H1 (cell line): ENCODE data around the gene SELENOV. TPM values are rescaled to one million over a fixed set of nuclear protein-coding genes. Genes with fewer than 3 reads are reported as not detected.

ENCODE experiments used
- CTCF ChIA-PET: fragments of 300-600 bp; sonication (Branson Sonifier 250); formaldehyde crosslinking; loops from one replicate; lab custom pipeline; 2021; ENCODE audit not compliant: partially characterized antibody; lab: Charles Lee
- POLR2A ChIA-PET: fragments of 300-600 bp; sonication (Branson Sonifier 250); formaldehyde crosslinking; loops from one replicate; lab custom pipeline; 2021; ENCODE audit warnings: inconsistent platforms; ENCODE audit not compliant: partially characterized antibody; lab: Charles Lee
- DNase-seq, 2 experiments: peaks; one replicate each; pipeline versions ENCODE4 v3.0.0 to v3.0.0-alpha.2; 2010 to 2022; ENCODE audit warnings: low spot score in 2 of 2, low read depth in 1 of 2, mixed read lengths in 1 of 2
- FAIRE-seq: peaks from 2 replicates; lab custom pipeline; 2011; peaks lifted over from hg19 to GRCh38; lab: Jason Lieb, UNC
- H2AFZ ChIP-seq: 2 replicates; pipeline ENCODE4 v1.8.1; 2012; ENCODE audit warnings: low read length, inconsistent platforms
- H2AK5ac ChIP-seq: 2 replicates; pipeline ENCODE4 v1.6.1; 2013; ENCODE audit warnings: low read depth, low read length
- H2BK120ac ChIP-seq: replicated peaks from 2 replicates; pipeline ENCODE3; 2013; ENCODE audit warnings: low read depth, low read length, inconsistent platforms
- H2BK12ac ChIP-seq: 2 replicates; pipeline ENCODE4 v1.6.1; 2013; ENCODE audit warnings: low read depth, low read length
- H2BK15ac ChIP-seq: 2 replicates; pipeline ENCODE4 v1.6.1; 2013; ENCODE audit warnings: low read length
- H2BK20ac ChIP-seq: 2 replicates; pipeline ENCODE4 v1.6.1; 2013; ENCODE audit warnings: low read length
- H2BK5ac ChIP-seq: 2 replicates; pipeline ENCODE4 v1.6.1; 2013; ENCODE audit warnings: low read depth, low read length
- H3K14ac ChIP-seq: 2 replicates; pipeline ENCODE4 v1.6.1; 2013; ENCODE audit warnings: inconsistent platforms; ENCODE audit not compliant: insufficient read length
- H3K18ac ChIP-seq: 2 replicates; pipeline ENCODE4 v1.6.1; 2013; ENCODE audit warnings: low read length; ENCODE audit errors: extremely low read depth
- H3K23ac ChIP-seq: 2 replicates; pipeline ENCODE4 v1.6.1; 2013; ENCODE audit warnings: inconsistent platforms; ENCODE audit not compliant: insufficient read length
- H3K23me2 ChIP-seq: 2 replicates; pipeline ENCODE4 v1.6.1; 2013; ENCODE audit warnings: low read depth, low read length
- H3K27ac ChIP-seq: 2 replicates; pipeline ENCODE4 v1.6.1; 2011; ENCODE audit warnings: low read depth, low read length, inconsistent platforms
- H3K27me3 ChIP-seq, 4 experiments: replicated peaks in 1 of 4; 1 replicate in 1 of 4; 2 replicates in 3 of 4; pipeline versions ENCODE4 v1.6.1 to v1.8.1; 2011 to 2013; ENCODE audit warnings: low read length in 3 of 4, mild to moderate bottlenecking in 3 of 4, inconsistent platforms in 2 of 4, mixed read lengths in 2 of 4, moderate library complexity in 1 of 4; ENCODE audit not compliant: control insufficient read depth in 3 of 4, insufficient read depth in 3 of 4; ENCODE audit errors: extremely low read depth in 1 of 4
- H3K36me3 ChIP-seq, 4 experiments: 2 replicates each; pipeline versions ENCODE4 v1.6.1 to v1.8.1; 2011 to 2013; ENCODE audit warnings: mild to moderate bottlenecking in 4 of 4, low read length in 3 of 4, moderate library complexity in 2 of 4, control low read depth in 1 of 4, inconsistent platforms in 1 of 4; ENCODE audit not compliant: insufficient read depth in 4 of 4, control insufficient read depth in 2 of 4
- H3K4ac ChIP-seq: replicated peaks from 2 replicates; pipeline ENCODE3; 2013; ENCODE audit warnings: low read length, low read depth, mixed read lengths, inconsistent platforms; ENCODE audit not compliant: insufficient read length
- H3K4me1 ChIP-seq, 4 experiments: replicated peaks in 1 of 4; 1 replicate in 1 of 4; 2 replicates in 3 of 4; pipeline versions ENCODE4 v1.6.1 to v1.8.1; 2011 to 2013; ENCODE audit warnings: low read length in 3 of 4, inconsistent platforms in 2 of 4, mixed read lengths in 1 of 4; ENCODE audit not compliant: insufficient read depth in 4 of 4, control insufficient read depth in 3 of 4
- H3K4me2 ChIP-seq, 2 experiments: 2 replicates each; pipeline versions ENCODE4 v1.6.1 to v1.8.1; 2011 to 2013; ENCODE audit warnings: low read depth in 2 of 2, low read length in 2 of 2, control low read depth in 1 of 2, inconsistent platforms in 1 of 2, mild to moderate bottlenecking in 1 of 2; ENCODE audit not compliant: insufficient read depth in 1 of 2
- H3K4me3 ChIP-seq, 4 experiments: fragments of 200-600, 300-600 bp in 1 of 4; sonication (generic), shearing (Covaris generic), sonication (Bioruptor Twin) in 1 of 4; 2 replicates each; pipeline versions ENCODE4 v1.5.1 to v1.8.1; 2011 to 2016; ENCODE audit warnings: low read length in 4 of 4, low read depth in 3 of 4, control low read depth in 2 of 4, inconsistent platforms in 2 of 4, mild to moderate bottlenecking in 2 of 4, mixed read lengths in 1 of 4, moderate library complexity in 1 of 4; ENCODE audit not compliant: insufficient read depth in 2 of 4; ENCODE audit errors: extremely low read depth in 1 of 4
- H3K56ac ChIP-seq: replicated peaks from 2 replicates; pipeline ENCODE3; 2013; ENCODE audit warnings: low read depth, mild to moderate bottlenecking, mixed read lengths, low read length, inconsistent platforms; ENCODE audit not compliant: insufficient read length
- H3K79me1 ChIP-seq: 2 replicates; pipeline ENCODE4 v1.6.1; 2013; ENCODE audit warnings: low read depth, low read length, control low read depth
- H3K79me2 ChIP-seq, 2 experiments: 2 replicates each; pipeline versions ENCODE4 v1.6.1 to v1.8.1; 2012 to 2013; ENCODE audit warnings: low read length in 2 of 2, mild to moderate bottlenecking in 2 of 2, inconsistent platforms in 1 of 2; ENCODE audit not compliant: insufficient read depth in 2 of 2, control insufficient read depth in 1 of 2
- H3K9ac ChIP-seq, 4 experiments: replicated peaks in 1 of 4; 1 replicate in 1 of 4; 2 replicates in 3 of 4; pipeline versions ENCODE4 v1.6.1 to v1.8.1; 2011 to 2013; ENCODE audit warnings: low read depth in 3 of 4, low read length in 3 of 4, control low read depth in 2 of 4, mild to moderate bottlenecking in 2 of 4, moderate library complexity in 2 of 4, inconsistent platforms in 1 of 4; ENCODE audit errors: extremely low read depth in 1 of 4
- H3K9me3 ChIP-seq, 2 experiments: 2 replicates each; pipeline versions ENCODE4 v1.6.1 to v1.8.1; 2012 to 2013; ENCODE audit warnings: mild to moderate bottlenecking in 2 of 2, moderate library complexity in 2 of 2, control low read depth in 1 of 2, inconsistent platforms in 1 of 2, low read depth in 1 of 2, low read length in 1 of 2, mixed read lengths in 1 of 2; ENCODE audit not compliant: insufficient read depth in 2 of 2
- H4K20me1 ChIP-seq, 2 experiments: replicated peaks in 1 of 2; 2 replicates each; pipeline versions ENCODE3 to v1.8.1; 2011 to 2013; ENCODE audit warnings: inconsistent platforms in 2 of 2, low read length in 2 of 2, mild to moderate bottlenecking in 1 of 2; ENCODE audit not compliant: insufficient read depth in 2 of 2, control insufficient read depth in 1 of 2
- H4K5ac ChIP-seq: 2 replicates; pipeline ENCODE4 v1.6.1; 2013; ENCODE audit warnings: low read length, low read depth, mixed read lengths, inconsistent platforms; ENCODE audit not compliant: insufficient read length
- H4K8ac ChIP-seq: 2 replicates; pipeline ENCODE4 v1.8.0; 2013; ENCODE audit warnings: mild to moderate bottlenecking, moderate library complexity, low read length, inconsistent platforms; ENCODE audit not compliant: insufficient read depth; ENCODE audit errors: extremely low read depth
- H4K91ac ChIP-seq: replicated peaks from 2 replicates; pipeline ENCODE3; 2013; ENCODE audit warnings: low read length, mixed read lengths, inconsistent platforms; ENCODE audit not compliant: insufficient read length
- CHD2 ChIP-seq: IDR thresholded peaks from 2 replicates; pipeline ENCODE4 v1.6.1; 2012; ENCODE audit warnings: low read length, improper control_type of control experiment
- CREB1 ChIP-seq: IDR thresholded peaks from 2 replicates; pipeline ENCODE4 v1.6.1; 2012; ENCODE audit warnings: inconsistent platforms
- JUN ChIP-seq: IDR thresholded peaks from 2 replicates; pipeline ENCODE4 v1.6.1; 2011; ENCODE audit warnings: low read depth, mild to moderate bottlenecking, improper control_type of control experiment, low read length
- NRF1 ChIP-seq: IDR thresholded peaks from 2 replicates; pipeline ENCODE4 v1.6.1; 2011; ENCODE audit warnings: mild to moderate bottlenecking, low read depth, low read length, improper control_type of control experiment
- RAD21 ChIP-seq, 2 experiments: IDR thresholded peaks in 1 of 2; conservative IDR thresholded peaks in 1 of 2; 2 replicates each; pipeline ENCODE4 v1.6.1; 2011; ENCODE audit warnings: low read depth in 2 of 2, low read length in 2 of 2, improper control_type of control experiment in 1 of 2, inconsistent platforms in 1 of 2, mild to moderate bottlenecking in 1 of 2, moderate library complexity in 1 of 2
- RFX5 ChIP-seq: IDR thresholded peaks from 2 replicates; pipeline ENCODE4 v1.6.1; 2011; ENCODE audit warnings: low read depth, low read length, improper control_type of control experiment, borderline replicate concordance
- SAP30 ChIP-seq: fragments of 300-600 bp; sonication (generic); IDR thresholded peaks from 2 replicates; pipeline ENCODE4 v1.7.1; 2012; ENCODE audit warnings: low read length, moderate library complexity, mild to moderate bottlenecking, inconsistent platforms; ENCODE audit not compliant: insufficient read depth, insufficient replicate concordance
- SP2 ChIP-seq: IDR thresholded peaks from 2 replicates; pipeline ENCODE4 v1.6.1; 2012; ENCODE audit warnings: mild to moderate bottlenecking, low read length, inconsistent platforms
- TAF7 ChIP-seq: optimal IDR thresholded peaks from 2 replicates; pipeline ENCODE3; 2011; ENCODE audit warnings: low read depth, mild to moderate bottlenecking, inconsistent platforms, low read length, moderate library complexity, borderline replicate concordance
- ZNF274 ChIP-seq: IDR thresholded peaks from 2 replicates; pipeline ENCODE4 v1.7.0; 2012; ENCODE audit warnings: low read length, borderline replicate concordance; ENCODE audit errors: extremely low read depth
- WGBS, 2 experiments: shearing (Covaris generic) in 1 of 2; methylation state at CpG; one replicate each; pipeline versions ENCODE4 v1.1.6 to v1.1.7; 2013 to 2015; ENCODE audit warnings: low lambda C conversion rate in 2 of 2, mixed read lengths in 2 of 2, inconsistent platforms in 1 of 2, low coverage in 1 of 2, missing lambda C conversion rate in 1 of 2; ENCODE audit not compliant: insufficient replicate concordance in 2 of 2, insufficient coverage in 1 of 2, insufficient read length in 1 of 2; ENCODE audit errors: extremely low coverage in 1 of 2, missing lambda C conversion rate in 1 of 2; 5-methylcytosine and 5-hydroxymethylcytosine counted together
- polyA plus RNA-seq, 7 experiments: library from polyadenylated mRNA; depleted of rRNA in 3 of 7; stranded (reverse) in 5 of 7; unstranded in 2 of 7; fragments of >200 nt in 5 of 7; fragments of 200-250 nt in 2 of 7; gene quantifications; 1 replicate in 5 of 7; 2 replicates in 1 of 7; 4 replicates in 1 of 7; pipeline versions ENCODE4 v1.2.1 to v1.2.3, GENCODE V29; 2011 to 2013; ENCODE audit warnings: missing spikeins in 2 of 7, mixed read lengths in 2 of 7
- total RNA-seq: library from RNA; stranded (reverse); fragmentation: NEBNext Ultra II Directional; extraction: Animal tissue kit (Norgen Biotek cat#: 25700); gene quantifications from 2 replicates; pipeline ENCODE4 v1.2.1, GENCODE V29; 2021

The SELENOV gene
- total and polyA plus RNA-seq, 2 of the 8 experiments (the other 6 are each of a cell fraction or from before 2014, with no cell fraction given) = 8.4 to 10.7 TPM

DNA sequence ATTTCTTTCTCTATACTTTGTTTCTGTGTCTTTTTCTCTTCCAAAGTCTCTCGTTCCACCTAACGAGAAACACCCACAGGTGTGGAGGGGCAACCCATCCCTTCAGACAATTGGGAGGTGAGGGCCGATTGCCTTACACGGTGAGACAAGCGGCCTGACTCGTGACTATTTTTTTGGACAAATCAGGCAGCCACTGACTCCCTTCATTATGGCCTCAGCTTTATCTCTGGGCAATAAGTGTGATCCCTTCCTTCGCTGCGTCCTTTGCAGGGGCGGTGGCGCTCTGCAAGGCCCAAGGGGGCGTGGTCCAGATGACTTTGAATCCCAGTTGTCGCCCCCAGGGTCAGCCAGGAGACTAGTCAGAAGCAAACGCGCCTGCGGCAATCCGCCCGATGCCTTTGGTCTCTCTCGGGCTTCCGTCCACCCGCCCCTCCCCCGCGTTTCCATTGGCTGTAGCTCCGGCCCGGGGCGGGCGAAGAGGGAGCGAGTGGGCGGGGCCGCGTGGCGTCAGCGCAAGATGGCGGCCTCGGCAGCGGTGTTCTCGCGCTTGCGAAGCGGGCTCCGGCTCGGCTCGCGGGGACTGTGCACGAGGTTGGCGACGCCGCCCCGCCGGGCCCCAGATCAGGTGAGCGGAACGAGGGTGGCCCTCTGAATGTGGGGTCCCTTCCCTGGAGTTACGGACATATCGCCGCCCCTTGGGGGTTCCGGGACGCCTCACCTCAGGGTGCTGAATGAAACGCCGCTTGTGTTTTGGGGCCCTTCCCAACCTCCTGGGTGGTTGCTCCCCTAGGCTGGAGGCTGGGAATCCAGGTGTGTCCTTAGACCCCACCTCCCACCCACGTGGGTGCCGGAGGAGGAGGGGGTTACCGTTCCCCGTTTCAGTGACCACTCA is 34.4 kb upstream of the SELENOV start, which contains the start of gene TIMM50:
Gene TIMM50, plus strand, starts transcription at position 502 of the 892 bp plus-strand sequence. Its CDS starts 16 bp downstream, at position 518.
- peaks cover 0 to 10% (median 4%) of the 10 kb centered on the region in 4 experiments; a peak in 5 of 7 replicates for H3K4me1 ChIP-seq
- H3K23ac ChIP-seq = no peak within 1 kb of the TSS
- peak within 1 kb of the TSS; percentile 93 for H3K27ac ChIP-seq
- peak within 1 kb of the TSS; percentile 1 for H3K4ac ChIP-seq
- peaks cover 2 to 4% of the 10 kb centered on the region in 2 experiments for H4K20me1 ChIP-seq
- whole genome bisulfite sequencing, 2 experiments = 7% methylated on average over 37 of the region's 62 CpGs; no CpG with 5 or more reads in 1 of the 2 experiments
- FAIRE-seq (peak; percentile 62), DNase-seq (peak; percentile 97 to 98)
- peak within 1 kb of the TSS; percentile 79 for H2BK5ac ChIP-seq
- peaks cover 5% of the 10 kb centered on the region for H3K23me2 ChIP-seq
- H2BK15ac ChIP-seq = peak within 1 kb of the TSS; percentile 92; the same call in 1 of the 2 replicates
- peaks cover 11 to 36% (median 19%) of the 10 kb centered on the region in 4 experiments for H3K36me3 ChIP-seq
- peaks cover 6 to 24% of the 10 kb centered on the region in 2 experiments; a peak in 3 of 4 replicates for H3K79me2 ChIP-seq
- H2BK20ac ChIP-seq = no peak within 1 kb of the TSS
- H3K9ac ChIP-seq = peak within 1 kb of the TSS; percentile 95 to 99 (median 96)
- H3K4me3 ChIP-seq = peak within 1 kb of the TSS; percentile 89 to 98 (median 95)
- H3K4me2 ChIP-seq = peak within 1 kb of the TSS; percentile 88 to 95
- H3K9me3 ChIP-seq = no peaks in the 10 kb centered on the region
- H4K8ac ChIP-seq = peak within 1 kb of the TSS; percentile 98
- no peak within 1 kb of the TSS for H2BK120ac ChIP-seq
- POLR2A ChIA-PET = interaction anchor here (0.7 to 8.3 kb wide), 14 partner anchors 12 to 124 kb away, joined by 3 to 96 read pairs (median 4); partner anchors contain the start of genes DLL3, RPS16 and SUPT5H
- peak within 1 kb of the TSS; percentile 55 for H3K56ac ChIP-seq
- H4K91ac ChIP-seq = peak within 1 kb of the TSS; percentile 22
- peak within 1 kb of the TSS; percentile 64; the same call in 1 of the 2 replicates for H2AFZ ChIP-seq
- peak within 1 kb of the TSS; percentile 75 for H2BK12ac ChIP-seq
- no peak within 1 kb of the TSS for H2AK5ac ChIP-seq
- peak within 1 kb of the TSS; percentile 39 for H4K5ac ChIP-seq
- no peak within 1 kb of the TSS for H3K14ac ChIP-seq
- CTCF ChIA-PET = interaction anchor here (1.3 to 1.5 kb wide), 2 partner anchors 9 to 52 kb away, joined by 4 to 5 read pairs; partner anchors contain the start of gene EID2B
- H3K27me3 ChIP-seq = no peaks in the 10 kb centered on the region
- H3K18ac ChIP-seq = peak within 1 kb of the TSS; percentile 85; the same call in 1 of the 2 replicates
- peaks cover 4% of the 10 kb centered on the region for H3K79me1 ChIP-seq
- no peak for TF ChIP-seq ZNF274
- TF ChIP-seq RFX5 = no peak
- peak; percentile 80 for TF ChIP-seq CHD2
- no peak for TF ChIP-seq JUN
- no peak for TF ChIP-seq NRF1
- peak; percentile 74 for TF ChIP-seq TAF7
- no peak for TF ChIP-seq SP2
- TF ChIP-seq SAP30 = peak; percentile 89
- peak; percentile 89 for TF ChIP-seq CREB1
- no peak; a peak in 1 of 4 replicates for TF ChIP-seq RAD21 (IDR thresholded peaks at IDR 0.05 in 1 of 2, conservative IDR thresholded peaks at IDR 0.05 in 1 of 2; ENCODE audit: low read depth in 2 of 2, low read length in 2 of 2)
